ENCODE measurements around the gene SLC5A11.
"Not testable (repeated sequence)": the region's sequence is repeated elsewhere in the genome, so short reads cannot be mapped to it uniquely, and the experiment has no call there.

The SLC5A11 gene, protein sequence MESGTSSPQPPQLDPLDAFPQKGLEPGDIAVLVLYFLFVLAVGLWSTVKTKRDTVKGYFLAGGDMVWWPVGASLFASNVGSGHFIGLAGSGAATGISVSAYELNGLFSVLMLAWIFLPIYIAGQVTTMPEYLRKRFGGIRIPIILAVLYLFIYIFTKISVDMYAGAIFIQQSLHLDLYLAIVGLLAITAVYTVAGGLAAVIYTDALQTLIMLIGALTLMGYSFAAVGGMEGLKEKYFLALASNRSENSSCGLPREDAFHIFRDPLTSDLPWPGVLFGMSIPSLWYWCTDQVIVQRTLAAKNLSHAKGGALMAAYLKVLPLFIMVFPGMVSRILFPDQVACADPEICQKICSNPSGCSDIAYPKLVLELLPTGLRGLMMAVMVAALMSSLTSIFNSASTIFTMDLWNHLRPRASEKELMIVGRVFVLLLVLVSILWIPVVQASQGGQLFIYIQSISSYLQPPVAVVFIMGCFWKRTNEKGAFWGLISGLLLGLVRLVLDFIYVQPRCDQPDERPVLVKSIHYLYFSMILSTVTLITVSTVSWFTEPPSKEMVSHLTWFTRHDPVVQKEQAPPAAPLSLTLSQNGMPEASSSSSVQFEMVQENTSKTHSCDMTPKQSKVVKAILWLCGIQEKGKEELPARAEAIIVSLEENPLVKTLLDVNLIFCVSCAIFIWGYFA

DNA sequence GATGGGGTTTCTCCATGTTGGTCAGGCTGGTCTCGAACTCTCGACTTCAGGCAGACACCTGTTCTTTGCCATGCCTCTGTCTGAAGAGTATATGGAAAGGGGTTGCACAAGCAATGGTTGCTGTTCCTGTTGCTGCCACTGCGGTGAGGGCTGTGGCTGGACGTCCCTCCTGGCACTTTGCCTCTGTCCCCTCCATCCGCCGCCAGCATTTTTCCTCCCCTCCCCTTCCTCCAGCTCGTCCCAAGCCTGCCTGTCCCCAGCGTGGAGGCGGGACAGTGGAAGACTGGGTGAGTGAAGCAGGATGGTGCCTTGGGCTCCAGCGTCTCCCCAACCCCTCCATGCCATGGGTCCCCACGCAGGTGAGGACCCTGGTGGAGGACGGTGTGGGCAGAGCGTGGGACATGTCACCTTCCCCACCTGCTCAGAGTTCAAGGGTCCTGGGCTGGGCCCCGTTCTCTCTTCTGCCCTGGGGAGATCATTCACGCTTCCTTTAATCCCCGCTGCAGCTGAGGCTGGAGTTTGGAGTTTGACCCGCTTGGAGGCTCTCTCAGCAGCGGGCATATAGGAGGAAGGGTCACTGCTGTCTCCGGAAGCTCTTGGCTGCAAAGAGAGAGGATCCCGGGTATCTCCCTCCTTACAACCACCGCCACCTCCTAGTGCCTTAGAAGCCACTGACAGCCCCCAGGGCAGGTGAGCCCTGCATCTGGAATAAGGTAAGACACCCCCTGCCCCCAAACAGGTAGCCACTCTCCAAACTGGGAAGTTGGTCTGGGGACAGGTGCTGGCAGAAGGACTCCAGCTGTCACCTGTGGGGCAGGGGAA, at the start of gene SLC5A11:
TSS of gene SLC5A11 (plus strand) at position 238 of the 822 bp plus-strand sequence. CDS start 12,681 bp downstream, outside the sequence.
- TF ChIP-seq, protein P1, sequence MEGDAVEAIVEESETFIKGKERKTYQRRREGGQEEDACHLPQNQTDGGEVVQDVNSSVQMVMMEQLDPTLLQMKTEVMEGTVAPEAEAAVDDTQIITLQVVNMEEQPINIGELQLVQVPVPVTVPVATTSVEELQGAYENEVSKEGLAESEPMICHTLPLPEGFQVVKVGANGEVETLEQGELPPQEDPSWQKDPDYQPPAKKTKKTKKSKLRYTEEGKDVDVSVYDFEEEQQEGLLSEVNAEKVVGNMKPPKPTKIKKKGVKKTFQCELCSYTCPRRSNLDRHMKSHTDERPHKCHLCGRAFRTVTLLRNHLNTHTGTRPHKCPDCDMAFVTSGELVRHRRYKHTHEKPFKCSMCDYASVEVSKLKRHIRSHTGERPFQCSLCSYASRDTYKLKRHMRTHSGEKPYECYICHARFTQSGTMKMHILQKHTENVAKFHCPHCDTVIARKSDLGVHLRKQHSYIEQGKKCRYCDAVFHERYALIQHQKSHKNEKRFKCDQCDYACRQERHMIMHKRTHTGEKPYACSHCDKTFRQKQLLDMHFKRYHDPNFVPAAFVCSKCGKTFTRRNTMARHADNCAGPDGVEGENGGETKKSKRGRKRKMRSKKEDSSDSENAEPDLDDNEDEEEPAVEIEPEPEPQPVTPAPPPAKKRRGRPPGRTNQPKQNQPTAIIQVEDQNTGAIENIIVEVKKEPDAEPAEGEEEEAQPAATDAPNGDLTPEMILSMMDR (IDR thresholded peaks at IDR 0.05; ENCODE audit: insufficient read depth, low read depth, low read length, missing control alignments): no peak
- H3K4me3 ChIP-seq (ENCODE audit: low read length): no peak within 1 kb of the TSS
- DNase-seq (ENCODE audit: low read depth): no peak

DNA sequence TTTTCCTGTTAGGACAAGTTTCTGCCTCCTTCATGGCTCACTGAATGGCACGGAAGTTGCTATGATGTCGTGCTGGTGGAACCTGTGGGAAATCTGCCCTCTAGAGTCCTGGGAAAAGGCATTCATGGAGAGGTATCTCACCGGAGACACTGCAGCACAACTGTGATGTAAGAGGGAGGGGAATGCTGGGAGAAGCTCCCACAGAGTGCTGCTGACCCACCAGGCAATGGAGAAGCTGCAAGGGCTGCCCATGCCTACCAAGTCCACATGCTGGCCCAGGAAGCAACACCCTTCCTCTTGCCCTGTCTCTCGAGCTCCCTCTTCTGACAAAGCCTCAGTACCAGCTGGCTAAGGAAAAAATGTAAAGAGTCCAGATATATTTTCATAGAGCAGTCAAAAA, 45.2 kb upstream of the SLC5A11 start:
- DNase-seq (ENCODE audit: low read depth): peak; percentile 89
- TF ChIP-seq, protein P1 (IDR thresholded peaks at IDR 0.05; ENCODE audit: insufficient read depth, low read depth, low read length, missing control alignments): peak; percentile 64
- H3K4me3 ChIP-seq (ENCODE audit: low read length): no peak overlapping the region

DNA sequence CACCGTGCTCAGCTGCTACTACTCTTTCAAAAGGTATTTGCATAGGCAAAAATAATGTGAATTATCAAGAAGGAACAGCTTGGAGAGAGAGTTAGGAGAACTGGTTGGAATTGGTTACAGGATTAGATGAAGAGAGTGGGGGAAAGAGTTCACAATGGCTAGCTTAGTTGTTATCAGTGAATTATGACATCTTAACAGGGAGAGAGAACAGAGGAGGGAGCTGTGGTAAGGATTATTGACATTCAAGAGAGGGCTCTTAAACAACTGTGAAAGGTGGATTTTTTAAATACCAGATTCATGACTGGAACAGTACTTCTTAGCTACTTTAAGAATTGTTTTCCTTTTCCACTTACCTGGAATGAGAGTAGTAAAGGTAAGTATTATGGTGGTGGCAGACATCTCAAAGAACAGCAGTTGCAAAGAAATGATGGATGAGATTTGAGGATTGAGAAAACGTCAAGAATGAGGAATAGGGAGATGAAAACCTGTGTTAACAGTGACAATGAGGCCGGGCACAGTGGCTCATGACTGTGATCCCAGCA, 43.9 kb upstream of the SLC5A11 start:
- TF ChIP-seq, protein P1 (IDR thresholded peaks at IDR 0.05; ENCODE audit: insufficient read depth, low read depth, low read length, missing control alignments): no peak
- no peak for DNase-seq (ENCODE audit: low read depth)
- H3K4me3 ChIP-seq (ENCODE audit: low read length): no peak overlapping the region

DNA sequence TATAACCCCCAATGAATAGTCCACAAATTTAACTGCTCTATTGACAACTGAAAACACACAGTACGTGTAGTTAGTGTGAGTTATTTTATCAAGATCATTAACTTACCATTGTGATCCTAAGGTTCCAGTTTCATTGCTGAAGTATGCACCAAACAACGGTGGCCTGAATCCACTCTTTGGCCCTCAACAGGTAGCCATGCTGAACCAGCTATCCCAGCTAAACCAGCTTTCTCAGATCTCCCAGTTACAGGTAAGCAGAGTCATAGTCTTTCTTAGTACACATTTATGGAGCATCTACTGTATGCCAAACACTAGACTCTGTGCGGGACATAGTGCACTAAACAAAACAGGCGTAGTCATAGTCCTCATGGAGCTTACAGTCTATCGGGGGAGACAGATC, 40.3 kb upstream of the SLC5A11 start:
- TF ChIP-seq, protein P1 (IDR thresholded peaks at IDR 0.05; ENCODE audit: insufficient read depth, low read depth, low read length, missing control alignments): no peak
- no peak for DNase-seq (ENCODE audit: low read depth)
- no peak overlapping the region for H3K4me3 ChIP-seq (ENCODE audit: low read length)

DNA sequence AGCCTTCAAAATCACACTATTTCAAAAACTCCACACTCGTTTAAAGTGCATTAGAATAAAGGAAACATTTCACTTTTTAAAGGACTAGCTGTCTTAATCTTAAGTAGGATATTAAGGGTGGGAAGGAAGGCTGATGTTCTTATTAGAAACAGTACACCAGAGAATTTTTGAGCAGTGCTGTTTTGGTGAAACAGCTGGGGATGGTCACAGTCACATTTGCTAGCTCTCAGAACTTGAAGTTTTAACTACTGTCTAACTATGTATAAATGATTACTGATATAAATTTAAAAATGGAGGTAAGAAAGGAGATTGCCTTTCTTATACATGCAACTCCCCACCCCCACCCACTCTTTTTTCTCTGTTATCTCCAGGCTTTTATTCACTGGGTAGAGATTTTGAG, 38.5 kb upstream of the SLC5A11 start:
- no peak overlapping the region for H3K4me3 ChIP-seq (ENCODE audit: low read length)
- no peak for DNase-seq (ENCODE audit: low read depth)
- TF ChIP-seq, protein P1 (IDR thresholded peaks at IDR 0.05; ENCODE audit: insufficient read depth, low read depth, low read length, missing control alignments): no peak

DNA sequence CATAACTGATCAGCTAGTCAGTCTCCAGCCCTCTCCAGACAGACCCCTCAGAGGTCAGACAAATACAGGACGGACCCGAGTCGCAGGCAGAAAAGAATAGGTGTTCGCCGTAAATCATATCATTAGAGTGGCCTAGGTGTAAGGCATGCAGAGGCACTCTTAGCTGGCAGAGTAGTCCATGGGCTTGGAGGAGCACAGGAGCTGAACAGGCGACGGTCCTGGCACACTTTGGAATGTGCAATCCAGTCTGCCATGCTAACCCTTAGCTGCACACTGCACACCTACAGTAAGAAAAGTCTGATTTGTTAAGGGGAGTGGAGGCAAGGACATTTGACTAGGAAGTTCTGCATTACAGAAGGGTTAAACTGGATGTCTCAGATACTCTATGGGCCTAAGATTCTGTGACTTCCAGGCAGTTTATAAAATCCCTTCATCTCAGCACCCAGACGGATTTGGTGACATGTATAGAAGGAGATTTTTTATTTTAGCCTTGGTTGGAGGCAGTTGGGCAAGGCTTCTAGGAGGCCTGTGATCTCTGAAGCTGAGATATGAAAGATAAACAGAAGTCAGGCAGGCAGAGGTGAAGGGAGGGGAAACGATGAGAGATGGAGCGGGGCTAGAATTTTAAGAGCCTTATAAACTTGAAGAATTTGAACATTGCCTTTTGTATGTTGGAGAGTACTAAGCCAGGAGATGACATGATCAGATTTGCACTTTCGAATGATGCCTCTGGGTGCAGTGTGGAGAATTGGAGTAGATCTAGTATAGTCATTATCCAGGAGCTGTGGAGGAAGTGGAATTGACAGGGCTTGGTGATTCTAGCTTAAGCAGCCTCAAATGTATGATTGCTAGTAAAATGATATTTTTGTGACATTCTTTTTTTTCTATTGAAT, 34.6 kb upstream of the SLC5A11 start:
- DNase-seq (ENCODE audit: low read depth): no peak
- no peak overlapping the region for H3K4me3 ChIP-seq (ENCODE audit: low read length)
- TF ChIP-seq, protein P1 (IDR thresholded peaks at IDR 0.05; ENCODE audit: insufficient read depth, low read depth, low read length, missing control alignments): no peak

DNA sequence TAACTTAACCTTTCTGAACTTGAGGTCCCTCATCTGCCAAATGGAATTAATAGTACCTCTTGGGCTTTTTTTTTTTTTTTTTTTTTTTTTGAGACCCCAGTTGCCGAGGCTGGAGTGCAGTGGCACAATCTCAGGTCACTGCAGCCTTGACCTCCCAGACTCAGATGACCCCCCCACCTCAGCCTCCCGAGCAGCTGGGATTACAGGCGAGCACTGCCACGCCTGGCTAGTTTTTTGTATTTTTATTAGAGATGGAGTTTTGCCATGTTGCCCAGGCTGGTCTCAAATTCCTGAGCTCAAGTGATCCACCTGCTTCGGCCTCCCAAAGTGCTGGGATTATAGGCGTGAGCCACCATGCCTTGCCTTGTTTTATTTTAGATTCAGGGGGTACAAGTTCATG, 33.0 kb upstream of the SLC5A11 start:
- not testable (repeated sequence) for H3K4me3 ChIP-seq (ENCODE audit: low read length); DNase-seq (ENCODE audit: low read depth)
